IMR-90 (cell line): ENCODE data around the gene PRKCE. TPM values are rescaled to one million over a fixed set of nuclear protein-coding genes. Genes with fewer than 3 reads are reported as not detected.

Experiments
- ATAC-seq: fragments of 200-7000 bp; cut with Tn5 transposase; 2 replicates; pipeline ENCODE4 v1.9.1; 2020; ENCODE audit warnings: low read depth, mild to moderate bottlenecking, moderate library complexity
- BruUV-seq: library from RNA; stranded (reverse); fragments of 400-500 nt; replicated peaks from 2 replicates; lab custom pipeline; 2021; lab: Mats Ljungman, UMichigan
- CTCF ChIA-PET: fragments of 300-600 bp; formaldehyde crosslinking; extraction: SDS; loops from one replicate; lab custom pipeline; 2021; ENCODE audit warnings: antibody characterized with exemption; lab: Yijun Ruan, JAX
- POLR2A ChIA-PET: fragments of 300-600 bp; sonication (Branson Sonifier 250); formaldehyde crosslinking; loops from one replicate; lab custom pipeline; 2022; ENCODE audit warnings: antibody characterized with exemption; ENCODE audit not compliant: unreplicated experiment; lab: Charles Lee
- DNase-seq: peaks from one replicate; pipeline ENCODE4 v3.0.0; 2013
- H2AFZ ChIP-seq: replicated peaks from 2 replicates; pipeline ENCODE3; 2013; ENCODE audit warnings: low read length, mild to moderate bottlenecking; ENCODE audit not compliant: poor library complexity
- H2AK5ac ChIP-seq: 2 replicates; pipeline ENCODE4 v1.6.1; 2013; ENCODE audit warnings: low read depth, low read length, inconsistent platforms
- H2AK9ac ChIP-seq: replicated peaks from 2 replicates; pipeline ENCODE3; 2013; ENCODE audit warnings: mild to moderate bottlenecking, low read depth, low read length, moderate library complexity; ENCODE audit not compliant: poor library complexity
- H2BK120ac ChIP-seq: 2 replicates; pipeline ENCODE4 v1.6.1; 2013; ENCODE audit warnings: low read depth, low read length, inconsistent platforms
- H2BK15ac ChIP-seq: 3 replicates; pipeline ENCODE4 v1.6.1; 2013; ENCODE audit warnings: low read depth, low read length, inconsistent platforms
- H2BK20ac ChIP-seq: 2 replicates; pipeline ENCODE4 v1.6.1; 2013; ENCODE audit warnings: low read depth, mild to moderate bottlenecking, inconsistent platforms, low read length, moderate library complexity
- H2BK5ac ChIP-seq: 2 replicates; pipeline ENCODE4 v1.6.1; 2013; ENCODE audit warnings: mild to moderate bottlenecking, low read depth, low read length, inconsistent platforms; ENCODE audit not compliant: poor library complexity, severe bottlenecking
- H3K14ac ChIP-seq: replicated peaks from 2 replicates; pipeline ENCODE4 v1.6.1; 2013; ENCODE audit warnings: low read depth, low read length, inconsistent platforms
- H3K18ac ChIP-seq: 2 replicates; pipeline ENCODE4 v1.6.1; 2013; ENCODE audit warnings: low read depth, low read length, control low read depth
- H3K23ac ChIP-seq: 2 replicates; pipeline ENCODE4 v1.6.1; 2013; ENCODE audit warnings: low read depth, low read length, inconsistent platforms
- H3K27ac ChIP-seq: 2 replicates; pipeline ENCODE4 v1.5.1; 2013; ENCODE audit warnings: mild to moderate bottlenecking, control low read depth, low read length; ENCODE audit not compliant: insufficient read depth
- H3K27me3 ChIP-seq: 2 replicates; pipeline ENCODE4 v1.6.1; 2013; ENCODE audit warnings: low read length; ENCODE audit not compliant: control insufficient read depth, insufficient read depth
- H3K36me3 ChIP-seq: 2 replicates; pipeline ENCODE4 v1.6.1; 2013; ENCODE audit warnings: low read length, mixed read lengths; ENCODE audit not compliant: control insufficient read depth, insufficient read depth
- H3K4ac ChIP-seq: 2 replicates; pipeline ENCODE4 v1.6.1; 2013; ENCODE audit warnings: low read depth, low read length, inconsistent platforms
- H3K4me1 ChIP-seq: 2 replicates; pipeline ENCODE4 v1.6.1; 2013; ENCODE audit warnings: low read length, mixed read lengths; ENCODE audit not compliant: control insufficient read depth, insufficient read depth
- H3K4me2 ChIP-seq: 2 replicates; pipeline ENCODE4 v1.6.1; 2013; ENCODE audit warnings: low read depth, mild to moderate bottlenecking, control low read depth, low read length, moderate library complexity
- H3K4me3 ChIP-seq: 2 replicates; pipeline ENCODE4 v1.5.1; 2013; ENCODE audit warnings: low read depth, mild to moderate bottlenecking, control low read depth, low read length, moderate library complexity; ENCODE audit not compliant: insufficient read depth
- H3K56ac ChIP-seq: 2 replicates; pipeline ENCODE4 v1.6.1; 2013; ENCODE audit warnings: low read length, inconsistent platforms; ENCODE audit not compliant: insufficient read depth; ENCODE audit errors: extremely low read depth
- H3K79me1 ChIP-seq, 2 experiments: 2 replicates each; pipeline ENCODE4 v1.6.1; 2013; ENCODE audit warnings: low read length in 2 of 2, inconsistent platforms in 1 of 2, low read depth in 1 of 2
- H3K9ac ChIP-seq: 2 replicates; pipeline ENCODE4 v1.6.1; 2013; ENCODE audit warnings: low read depth, low read length, control low read depth
- H3K9me1 ChIP-seq: 2 replicates; pipeline ENCODE4 v1.6.1; 2013; ENCODE audit warnings: low read length, inconsistent platforms; ENCODE audit not compliant: insufficient read depth
- H3K9me3 ChIP-seq: 2 replicates; pipeline ENCODE4 v1.6.1; 2013; ENCODE audit warnings: low read length; ENCODE audit not compliant: control insufficient read depth, insufficient read depth
- H4K20me1 ChIP-seq: 2 replicates; pipeline ENCODE4 v1.6.1; 2013; ENCODE audit warnings: low read length, inconsistent platforms; ENCODE audit not compliant: insufficient read depth
- H4K5ac ChIP-seq: 2 replicates; pipeline ENCODE4 v1.6.1; 2013; ENCODE audit warnings: mild to moderate bottlenecking, low read depth, low read length, control low read depth
- H4K8ac ChIP-seq, 2 experiments: 2 replicates each; pipeline ENCODE4 v1.6.1; 2013; ENCODE audit warnings: low read depth in 2 of 2, low read length in 2 of 2, control low read depth in 1 of 2, inconsistent platforms in 1 of 2
- H4K91ac ChIP-seq: 2 replicates; pipeline ENCODE4 v1.6.1; 2013; ENCODE audit warnings: low read depth, low read length, inconsistent platforms; ENCODE audit not compliant: insufficient read depth
- BHLHE40 ChIP-seq: fragments of 150-350 bp; IDR thresholded peaks from 2 replicates; pipeline ENCODE4 v1.6.1; 2016; ENCODE audit warnings: mild to moderate bottlenecking, low read depth, low read length
- CHD1 ChIP-seq: IDR thresholded peaks from 2 replicates; pipeline ENCODE4 v1.6.1; 2012; ENCODE audit warnings: low read depth, low read length, improper control_type of control experiment
- FOS ChIP-seq: fragments of 150-350 bp; IDR thresholded peaks from 2 replicates; pipeline ENCODE4 v1.6.1; 2016; ENCODE audit warnings: low read depth, low read length
- MAFK ChIP-seq: IDR thresholded peaks from 2 replicates; pipeline ENCODE4 v1.6.1; 2012; ENCODE audit warnings: low read depth, low read length, improper control_type of control experiment
- MXI1 ChIP-seq: IDR thresholded peaks from 2 replicates; pipeline ENCODE4 v1.6.1; 2012; ENCODE audit warnings: low read depth, mild to moderate bottlenecking, low read length, moderate library complexity, borderline replicate concordance
- RFX5 ChIP-seq: IDR thresholded peaks from 2 replicates; pipeline ENCODE4 v1.8.0; 2012; ENCODE audit warnings: low read depth, mild to moderate bottlenecking, low read length, moderate library complexity
- WGBS, 2 experiments: methylation state at CpG; one replicate each; pipeline versions ENCODE4 v1.1.5 to v1.1.7; 2013; ENCODE audit warnings: missing lambda C conversion rate in 2 of 2; ENCODE audit not compliant: insufficient read length in 1 of 2; ENCODE audit errors: extremely low coverage in 2 of 2; 5-methylcytosine and 5-hydroxymethylcytosine counted together
- dilution Hi-C: fragments of 300-500 bp; cut with HindIII; formaldehyde crosslinking; loops from one replicate; pipeline ENCODE4 v1.14.3; 2018; ENCODE audit warnings: low sequenced_read_pairs; ENCODE audit not compliant: unreplicated experiment
- in situ Hi-C: fragments of 300-500 bp; cut with MboI; formaldehyde crosslinking; loops from 3 replicates; pipeline ENCODE4 v1.14.3; 2019; ENCODE audit warnings: low sequenced_read_pairs, inconsistent platforms, mixed read lengths
- intact Hi-C: fragments of 100-400 bp; cut with micrococcal nuclease; formaldehyde crosslinking; loops from 2 replicates; pipeline ENCODE4 v1.10.0; 2022
- polyA plus RNA-seq, 3 experiments: library from polyadenylated mRNA; depleted of rRNA; stranded (reverse); fragments of >200 nt; gene quantifications; 2 replicates each; pipeline ENCODE4 v1.2.3, GENCODE V29; 2012; ENCODE audit warnings: low replicate concordance in 1 of 3
- total RNA-seq: library from RNA; depleted of rRNA; stranded (reverse); fragments of >200 nt; gene quantifications from 2 replicates; pipeline ENCODE4 v1.2.3, GENCODE V29; 2012
- TF ChIP-seq, protein P1 (sequence below): fragments of 150-350 bp; IDR thresholded peaks from 2 replicates; pipeline ENCODE4 v1.6.1; 2017; ENCODE audit warnings: mild to moderate bottlenecking, antibody characterized with exemption, low read length, low read depth

PRKCE gene
- total and polyA plus RNA-seq, 2 of the 4 experiments (the other 2 are of a cell fraction) = 8.1 to 32.4 TPM

GRCh38 chr2:46013726-46014125 is 362.3 kb downstream of the PRKCE start:
- H3K23ac ChIP-seq = no peak overlapping the region; the same call in 1 of the 2 replicates
- no peak overlapping the region for H3K56ac ChIP-seq
- ATAC-seq = no peak
- H4K5ac ChIP-seq = peak overlapping the region; percentile 53; the same call in 1 of the 2 replicates
- no peak overlapping the region for H3K9ac ChIP-seq
- in situ Hi-C loops (loop anchor here (25.0 kb wide), 1 partner anchor 349 kb away; no protein-coding TSS in a partner anchor), intact Hi-C loops (no loop called here), dilution Hi-C loops (no loop called here)
- peak overlapping the region; percentile 62; the same call in 1 of the 2 replicates for H3K18ac ChIP-seq
- peak overlapping the region; percentile 10; the same call in 1 of the 2 replicates for H4K91ac ChIP-seq
- POLR2A ChIA-PET = no interaction called here
- H3K4me3 ChIP-seq = no peak overlapping the region
- H3K79me1 ChIP-seq = peaks cover 8 to 32% of the 10 kb centered on the region in 2 experiments
- no peak overlapping the region for H3K27ac ChIP-seq
- H4K8ac ChIP-seq = no peak overlapping the region
- DNase-seq = no peak
- no peaks in the 10 kb centered on the region for H3K9me3 ChIP-seq
- H2AK9ac ChIP-seq = no peak overlapping the region
- peaks cover 18% of the 10 kb centered on the region for H3K9me1 ChIP-seq
- H3K4me2 ChIP-seq = no peak overlapping the region
- 0 out of 2 replicates have a peak overlapping the region, but pooled peaks have one; percentile 42 for H2BK20ac ChIP-seq
- peak overlapping the region; percentile 26 for H2BK5ac ChIP-seq
- CTCF ChIA-PET = interaction anchor here (1.4 to 1.7 kb wide), 2 partner anchors 16 to 280 kb away, joined by 4 read pairs; no protein-coding TSS in a partner anchor
- 100% methylated on average over 3 of the region's 5 CpGs; no CpG with 5 or more reads in 1 of the 2 experiments for WGBS, 2 experiments
- H2AFZ ChIP-seq = no peak overlapping the region
- peaks cover 28% of the 10 kb centered on the region for H3K4me1 ChIP-seq
- H2BK15ac ChIP-seq = peak overlapping the region; percentile 39; the same call in 2 of the 3 replicates
- no peaks in the 10 kb centered on the region for H3K27me3 ChIP-seq
- H3K14ac ChIP-seq = no peak overlapping the region
- H3K36me3 ChIP-seq = peaks cover 5% of the 10 kb centered on the region
- TF ChIP-seq FOS (no peak), RFX5 (no peak), MAFK (no peak), MXI1 (no peak), BHLHE40 (no peak), CHD1 (no peak)
- TF ChIP-seq, protein P1, sequence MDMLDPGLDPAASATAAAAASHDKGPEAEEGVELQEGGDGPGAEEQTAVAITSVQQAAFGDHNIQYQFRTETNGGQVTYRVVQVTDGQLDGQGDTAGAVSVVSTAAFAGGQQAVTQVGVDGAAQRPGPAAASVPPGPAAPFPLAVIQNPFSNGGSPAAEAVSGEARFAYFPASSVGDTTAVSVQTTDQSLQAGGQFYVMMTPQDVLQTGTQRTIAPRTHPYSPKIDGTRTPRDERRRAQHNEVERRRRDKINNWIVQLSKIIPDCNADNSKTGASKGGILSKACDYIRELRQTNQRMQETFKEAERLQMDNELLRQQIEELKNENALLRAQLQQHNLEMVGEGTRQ = no peak
- no peaks in the 10 kb centered on the region for H4K20me1 ChIP-seq
- H2AK5ac ChIP-seq = peak overlapping the region; percentile 10; the same call in 1 of the 2 replicates
- peak overlapping the region; percentile 9 for H3K4ac ChIP-seq
- no TSS peak for BruUV-seq
- H2BK120ac ChIP-seq = peak overlapping the region; percentile 69
